LNCaP clone FGC (cell line): ENCODE data around the gene HDAC9.

Experiments
- DNase-seq: peaks from one replicate; pipeline ENCODE4 v3.0.0-alpha.2; 2011; ENCODE audit warnings: low read depth
- H3K4me3 ChIP-seq: 2 replicates; pipeline ENCODE4 v1.5.1; 2011; ENCODE audit warnings: mild to moderate bottlenecking, low read depth, low read length, control low read depth
- CTCF ChIP-seq: IDR thresholded peaks from 2 replicates; pipeline ENCODE4 v1.5.1; 2012; ENCODE audit warnings: mild to moderate bottlenecking; ENCODE audit not compliant: control insufficient read depth, insufficient read depth; ENCODE audit errors: extremely low read depth

Gene HDAC9

GRCh38 chr7:19009936-19010280 lies 514.4 kb downstream of the HDAC9 start:
- H3K4me3 ChIP-seq, result no peak overlapping the region
- no peak for TF ChIP-seq CTCF
- DNase-seq, result no peak

GRCh38 chr7:19011212-19011611 lies 515.7 kb downstream of the HDAC9 start:
- no peak overlapping the region for H3K4me3 ChIP-seq
- TF ChIP-seq CTCF, result no peak
- DNase-seq, result no peak

- no peak for DNase-seq
- no peak overlapping the region for H3K4me3 ChIP-seq
- TF ChIP-seq CTCF, result no peak
Observed at GRCh38 chr7:19015098-19015497, 519.5 kb downstream of the HDAC9 start.

- no peak overlapping the region for H3K4me3 ChIP-seq
- no peak for DNase-seq
- TF ChIP-seq CTCF, result no peak
Observed at GRCh38 chr7:19016140-19016539, 520.6 kb downstream of the HDAC9 start.

- TF ChIP-seq CTCF, result no peak
- DNase-seq, result no peak
- H3K4me3 ChIP-seq, result no peak overlapping the region
Observed at GRCh38 chr7:19017374-19017773, 521.8 kb downstream of the HDAC9 start.

GRCh38 chr7:19020062-19020461 lies 524.5 kb downstream of the HDAC9 start:
- DNase-seq, result no peak
- no peak for TF ChIP-seq CTCF
- H3K4me3 ChIP-seq, result no peak overlapping the region

- DNase-seq, result no peak
- TF ChIP-seq CTCF, result no peak
Observed at GRCh38 chr7:19020711-19021110, 525.2 kb downstream of the HDAC9 start.

More at GRCh38 chr7:19020711-19021110, 525.2 kb downstream of the HDAC9 start:
- H3K4me3 ChIP-seq, result no peak overlapping the region
